ENCODE data around the gene FUT7. TPM values are rescaled to one million over a fixed set of nuclear protein-coding genes. Genes with fewer than 3 reads are reported as not detected.

Gene FUT7
- total RNA-seq, 1 experiment from 2014 or later, result not detected

DNA sequence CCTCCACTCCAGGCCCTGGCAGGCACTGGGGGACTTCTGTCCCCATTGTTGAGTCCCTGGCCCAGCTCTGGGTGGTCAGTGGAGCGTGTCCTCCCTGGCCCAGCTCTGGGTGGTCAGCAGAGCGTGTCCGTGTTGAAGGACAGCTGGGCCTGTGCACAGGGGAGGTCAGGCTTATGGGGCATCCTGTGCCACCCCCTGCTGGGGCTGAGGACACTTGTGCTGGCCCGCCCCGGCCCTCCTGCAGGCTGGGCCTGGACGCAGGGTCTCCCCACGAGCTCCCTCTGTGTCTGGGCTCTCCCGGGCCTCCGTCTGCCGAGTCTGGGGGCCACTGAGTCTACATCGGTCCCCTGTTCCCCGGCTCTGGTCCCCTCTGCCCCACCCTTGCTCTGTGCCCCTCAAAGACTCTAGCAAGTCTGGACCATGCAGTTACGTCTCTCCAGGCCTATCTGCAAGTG, 24.0 kb downstream of the FUT7 start:
- H3K23me2 ChIP-seq (ENCODE audit: insufficient read length, low read depth, low read length, poor library complexity, severe bottlenecking), result no peaks in the 10 kb centered on the region
- H3K4me1 ChIP-seq (ENCODE audit: insufficient read depth, low read length), result no peaks in the 10 kb centered on the region
- H2AK5ac ChIP-seq (ENCODE audit: insufficient read length, low read length), result no peak overlapping the region
- no peak overlapping the region for H3K4me2 ChIP-seq (ENCODE audit: insufficient read depth, insufficient read length, low read length)
- H3K4me1 Mint-ChIP-seq, result no peaks in the 10 kb centered on the region
- no peak overlapping the region for H4K5ac ChIP-seq (ENCODE audit: insufficient read length, low read depth, low read length)
- H3K27me3 ChIP-seq (ENCODE audit: insufficient read depth, low read length), result no peaks in the 10 kb centered on the region
- WGBS (ENCODE audit: extremely low coverage, insufficient read length, low lambda C conversion rate), result no CpG with 5 or more reads among the region's 13 CpGs
- no peaks in the 10 kb centered on the region for H3K79me2 ChIP-seq (ENCODE audit: insufficient read depth, low read length)
- H3K18ac ChIP-seq (ENCODE audit: insufficient read length, low read depth, low read length), result no peak overlapping the region
- no peak overlapping the region for H2BK120ac ChIP-seq (ENCODE audit: low read depth, low read length, poor library complexity, severe bottlenecking)
- H2BK5ac ChIP-seq (ENCODE audit: insufficient read length, low read length), result no peak overlapping the region
- no peak overlapping the region for H4K91ac ChIP-seq (ENCODE audit: insufficient read length, low read depth, low read length)
- H3K23ac ChIP-seq (ENCODE audit: insufficient read length, low read depth, low read length), result no peak overlapping the region
- H3K27ac ChIP-seq (ENCODE audit: insufficient read length, low read depth, low read length), result no peak overlapping the region
- no peaks in the 10 kb centered on the region for H3K79me1 ChIP-seq (ENCODE audit: insufficient read depth, low read depth, low read length, poor library complexity, severe bottlenecking)
- H3K56ac ChIP-seq (ENCODE audit: insufficient read length, low read depth, low read length), result no peak overlapping the region
- no peak overlapping the region for H2BK15ac ChIP-seq (ENCODE audit: low read depth, low read length)
- no peaks in the 10 kb centered on the region for H3K9me3 ChIP-seq (ENCODE audit: control insufficient read depth, low read depth, low read length)
- H4K20me1 ChIP-seq (ENCODE audit: control insufficient read depth, insufficient read depth, insufficient read length), result peaks cover 2% of the 10 kb centered on the region
- no peak overlapping the region for H2BK12ac ChIP-seq (ENCODE audit: insufficient read length, low read depth, low read length)
- H3K4ac ChIP-seq (ENCODE audit: low read depth, low read length), result no peak overlapping the region
- H3K9ac ChIP-seq (ENCODE audit: extremely low read depth, insufficient read length, low read length), result no peak overlapping the region
- no peak overlapping the region for H3K4me3 Mint-ChIP-seq
- no peak overlapping the region for H3K14ac ChIP-seq (ENCODE audit: insufficient read depth, low read length)
- H3K9me3 Mint-ChIP-seq, result peaks cover 16 to 19% of the 10 kb centered on the region in 2 experiments
- TF ChIP-seq, protein P1, sequence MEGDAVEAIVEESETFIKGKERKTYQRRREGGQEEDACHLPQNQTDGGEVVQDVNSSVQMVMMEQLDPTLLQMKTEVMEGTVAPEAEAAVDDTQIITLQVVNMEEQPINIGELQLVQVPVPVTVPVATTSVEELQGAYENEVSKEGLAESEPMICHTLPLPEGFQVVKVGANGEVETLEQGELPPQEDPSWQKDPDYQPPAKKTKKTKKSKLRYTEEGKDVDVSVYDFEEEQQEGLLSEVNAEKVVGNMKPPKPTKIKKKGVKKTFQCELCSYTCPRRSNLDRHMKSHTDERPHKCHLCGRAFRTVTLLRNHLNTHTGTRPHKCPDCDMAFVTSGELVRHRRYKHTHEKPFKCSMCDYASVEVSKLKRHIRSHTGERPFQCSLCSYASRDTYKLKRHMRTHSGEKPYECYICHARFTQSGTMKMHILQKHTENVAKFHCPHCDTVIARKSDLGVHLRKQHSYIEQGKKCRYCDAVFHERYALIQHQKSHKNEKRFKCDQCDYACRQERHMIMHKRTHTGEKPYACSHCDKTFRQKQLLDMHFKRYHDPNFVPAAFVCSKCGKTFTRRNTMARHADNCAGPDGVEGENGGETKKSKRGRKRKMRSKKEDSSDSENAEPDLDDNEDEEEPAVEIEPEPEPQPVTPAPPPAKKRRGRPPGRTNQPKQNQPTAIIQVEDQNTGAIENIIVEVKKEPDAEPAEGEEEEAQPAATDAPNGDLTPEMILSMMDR (conservative IDR thresholded peaks at IDR 0.05), result no peak
- H2BK20ac ChIP-seq (ENCODE audit: low read depth, low read length, poor library complexity, severe bottlenecking), result no peak overlapping the region
- no peak for DNase-seq
- peaks cover 5 to 6% (median 5%) of the 10 kb centered on the region in 3 experiments; a peak in 5 of 7 replicates for H3K36me3 Mint-ChIP-seq (ENCODE audit: insufficient read depth in 1 of 3, low read depth in 3 of 3)
- no peak overlapping the region for H3K27ac Mint-ChIP-seq
- no peak overlapping the region for H4K8ac ChIP-seq (replicated peaks; ENCODE audit: insufficient read length, low read depth, low read length)
- H3T11ph ChIP-seq (ENCODE audit: low read length), result no peak overlapping the region
- peaks cover 8% of the 10 kb centered on the region for H3K27me3 Mint-ChIP-seq (ENCODE audit: low read depth)
- H2AFZ ChIP-seq (ENCODE audit: low read length), result no peak overlapping the region

Measured in H9 (cell line).